SH-SY5Y (cell line): ENCODE data around the gene TTC39C.

ENCODE experiments used
- GATA2 ChIP-seq: IDR thresholded peaks from 2 replicates; pipeline ENCODE4 v1.6.1; 2011; ENCODE audit warnings: mild to moderate bottlenecking, low read depth, low read length
- GATA3 ChIP-seq: IDR thresholded peaks from 2 replicates; pipeline ENCODE4 v1.6.1; 2011; ENCODE audit warnings: low read depth, mild to moderate bottlenecking, low read length, moderate library complexity

TTC39C gene

GRCh38 chr18:24003288-24003687 is 11.3 kb upstream of the TTC39C start:
- TF ChIP-seq GATA3 (no peak), GATA2 (no peak)

- no peak for TF ChIP-seq GATA2
- no peak for TF ChIP-seq GATA3
Observed at GRCh38 chr18:24003903-24004640, 10.5 kb upstream of the TTC39C start.

- TF ChIP-seq GATA2: no peak
- no peak for TF ChIP-seq GATA3
Observed at GRCh38 chr18:24006712-24007313, 7.7 kb upstream of the TTC39C start.

GRCh38 chr18:24009246-24009645 is 5.3 kb upstream of the TTC39C start:
- no peak for TF ChIP-seq GATA2
- TF ChIP-seq GATA3: no peak

- TF ChIP-seq GATA2 (no peak), GATA3 (no peak)
Observed at GRCh38 chr18:24009651-24010333, 4.8 kb upstream of the TTC39C start.

GRCh38 chr18:24010673-24011072 is 3.9 kb upstream of the TTC39C start:
- TF ChIP-seq GATA3 (no peak), GATA2 (no peak)

- TF ChIP-seq GATA2 (no peak), GATA3 (no peak)
Observed at GRCh38 chr18:24011123-24011917, 3.2 kb upstream of the TTC39C start.

- TF ChIP-seq GATA2 (no peak), GATA3 (no peak)
Observed at GRCh38 chr18:24013051-24013450, 1.5 kb upstream of the TTC39C start.

GRCh38 chr18:24014986-24015638 is 558 bp downstream of the TTC39C start:
- TF ChIP-seq GATA2 (no peak), GATA3 (no peak)

GRCh38 chr18:24015639-24016631 is 1.4 kb downstream of the TTC39C start:
- TF ChIP-seq GATA3 (no peak), GATA2 (no peak)

- no peak for TF ChIP-seq GATA3
- TF ChIP-seq GATA2: no peak
Observed at GRCh38 chr18:24016643-24017042, 2.1 kb downstream of the TTC39C start.

- TF ChIP-seq GATA2 (no peak), GATA3 (no peak)
Observed at GRCh38 chr18:24018299-24018886, 3.8 kb downstream of the TTC39C start.
